ENCODE data around the gene NDUFA6. TPM values are rescaled to one million over a fixed set of nuclear protein-coding genes. Genes with fewer than 3 reads are reported as not detected.
"Not testable (repeated sequence)": the region's sequence is repeated elsewhere in the genome, so short reads cannot be mapped to it uniquely, and the experiment has no call there.

Gene NDUFA6
- total and polyA plus RNA-seq, 3 donors from 2014 or later = 41.1 to 81.4 (median 53.3) TPM

DNA sequence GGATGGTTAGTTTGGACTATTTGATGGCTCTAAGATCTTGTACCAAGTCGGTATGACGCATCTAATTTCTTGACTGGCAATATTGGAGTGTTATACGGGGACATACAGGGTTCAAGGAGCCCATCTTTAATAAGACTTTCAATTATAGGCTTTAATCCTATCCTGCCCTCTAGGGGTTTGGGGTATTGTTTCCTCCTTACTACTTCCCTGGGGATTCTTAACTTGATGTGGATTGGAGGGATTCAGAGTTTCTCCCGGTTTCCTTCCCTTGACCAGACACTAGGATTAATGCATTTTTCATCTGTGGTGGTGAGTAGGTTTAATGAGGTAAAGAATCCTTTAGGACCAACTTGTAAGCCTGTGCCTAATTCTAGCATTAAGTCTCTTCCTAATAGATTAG is 21.2 kb upstream of the NDUFA6 start:
- TF ChIP-seq POLR2A (IDR thresholded peaks at IDR 0.05) = no peak
- TF ChIP-seq, protein P1, sequence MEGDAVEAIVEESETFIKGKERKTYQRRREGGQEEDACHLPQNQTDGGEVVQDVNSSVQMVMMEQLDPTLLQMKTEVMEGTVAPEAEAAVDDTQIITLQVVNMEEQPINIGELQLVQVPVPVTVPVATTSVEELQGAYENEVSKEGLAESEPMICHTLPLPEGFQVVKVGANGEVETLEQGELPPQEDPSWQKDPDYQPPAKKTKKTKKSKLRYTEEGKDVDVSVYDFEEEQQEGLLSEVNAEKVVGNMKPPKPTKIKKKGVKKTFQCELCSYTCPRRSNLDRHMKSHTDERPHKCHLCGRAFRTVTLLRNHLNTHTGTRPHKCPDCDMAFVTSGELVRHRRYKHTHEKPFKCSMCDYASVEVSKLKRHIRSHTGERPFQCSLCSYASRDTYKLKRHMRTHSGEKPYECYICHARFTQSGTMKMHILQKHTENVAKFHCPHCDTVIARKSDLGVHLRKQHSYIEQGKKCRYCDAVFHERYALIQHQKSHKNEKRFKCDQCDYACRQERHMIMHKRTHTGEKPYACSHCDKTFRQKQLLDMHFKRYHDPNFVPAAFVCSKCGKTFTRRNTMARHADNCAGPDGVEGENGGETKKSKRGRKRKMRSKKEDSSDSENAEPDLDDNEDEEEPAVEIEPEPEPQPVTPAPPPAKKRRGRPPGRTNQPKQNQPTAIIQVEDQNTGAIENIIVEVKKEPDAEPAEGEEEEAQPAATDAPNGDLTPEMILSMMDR (IDR thresholded peaks at IDR 0.05) = no peak
- intact Hi-C loops (cut with DNase I; ENCODE audit: low total_unique reads) = no loop called here
- no peaks in the 10 kb centered on the region for H3K4me1 ChIP-seq
- 92 to 99% methylated on average over 4 of the region's 4 CpGs for WGBS, 2 donors
- H3K27ac ChIP-seq = no peak overlapping the region
- no peaks in the 10 kb centered on the region for H3K27me3 ChIP-seq
- H3K9me3 ChIP-seq = no peaks in the 10 kb centered on the region
- no peaks in the 10 kb centered on the region for H3K36me3 ChIP-seq (ENCODE audit: low read depth, missing control alignments)
- no peak overlapping the region for H3K4me3 ChIP-seq
- DNase-seq = no peak

DNA sequence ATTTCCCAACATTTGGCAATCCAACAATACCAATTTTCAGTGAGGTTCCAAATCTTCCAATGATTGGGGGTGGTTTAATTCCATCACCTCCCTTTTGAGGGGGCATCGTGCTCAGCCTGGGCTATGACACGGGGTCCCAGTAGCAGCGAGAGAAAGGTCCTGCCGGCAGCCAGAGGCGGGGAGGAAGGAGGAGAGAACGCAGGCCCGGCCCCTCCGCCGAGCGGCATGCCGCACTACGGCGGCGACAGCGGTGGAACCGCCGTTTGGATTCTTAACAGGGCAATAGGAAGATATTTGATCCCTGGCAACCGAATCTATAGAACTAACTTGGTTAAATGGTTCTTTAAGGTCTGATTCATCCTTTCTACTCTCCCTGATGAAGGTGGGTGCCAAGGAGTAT is 18.3 kb upstream of the NDUFA6 start:
- H3K36me3 ChIP-seq (ENCODE audit: low read depth, missing control alignments) = no peaks in the 10 kb centered on the region
- DNase-seq = no peak
- WGBS, 2 donors = 64 to 78% methylated on average over 18 of the region's 18 CpGs
- no peaks in the 10 kb centered on the region for H3K9me3 ChIP-seq
- TF ChIP-seq, protein P1 (IDR thresholded peaks at IDR 0.05) = no peak
- TF ChIP-seq POLR2A (IDR thresholded peaks at IDR 0.05) = no peak
- H3K27ac ChIP-seq = no peak overlapping the region
- no peaks in the 10 kb centered on the region for H3K27me3 ChIP-seq
- no peak overlapping the region for H3K4me3 ChIP-seq
- intact Hi-C loops (cut with DNase I; ENCODE audit: low total_unique reads) = no loop called here
- H3K4me1 ChIP-seq = no peaks in the 10 kb centered on the region

DNA sequence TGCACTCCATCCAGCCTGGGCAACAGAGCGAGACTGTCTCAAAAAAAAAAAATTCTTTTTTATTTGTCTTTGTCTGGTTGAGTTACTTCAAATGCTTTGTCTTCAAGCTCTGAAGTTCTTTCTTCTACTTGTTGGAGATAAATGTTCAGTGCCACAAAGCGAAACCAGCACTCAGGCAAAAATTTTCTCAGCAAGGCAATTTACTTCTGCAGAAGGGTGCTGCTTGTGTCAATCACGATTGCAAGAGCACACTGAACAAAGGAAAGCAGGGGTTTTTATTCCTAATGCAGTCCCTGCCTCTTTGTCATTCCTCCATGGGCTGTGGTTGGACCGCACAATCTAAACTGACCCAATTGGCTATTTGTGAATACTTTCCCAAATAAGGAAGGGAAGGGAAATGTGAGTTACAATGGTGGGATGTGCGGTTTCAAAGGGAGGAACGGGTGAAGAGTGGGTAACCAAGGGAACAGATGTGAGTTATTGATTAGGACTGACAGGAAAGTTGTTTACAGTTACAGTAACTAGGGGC is 13.8 kb upstream of the NDUFA6 start:
- H3K4me3 ChIP-seq; H3K27ac ChIP-seq; H3K27me3 ChIP-seq; intact Hi-C loops (cut with DNase I; ENCODE audit: low total_unique reads); DNase-seq; H3K9me3 ChIP-seq; H3K4me1 ChIP-seq; H3K36me3 ChIP-seq (ENCODE audit: low read depth, missing control alignments): not testable (repeated sequence)
- 96 to 99% methylated on average over 6 of the region's 6 CpGs for WGBS, 2 donors

DNA sequence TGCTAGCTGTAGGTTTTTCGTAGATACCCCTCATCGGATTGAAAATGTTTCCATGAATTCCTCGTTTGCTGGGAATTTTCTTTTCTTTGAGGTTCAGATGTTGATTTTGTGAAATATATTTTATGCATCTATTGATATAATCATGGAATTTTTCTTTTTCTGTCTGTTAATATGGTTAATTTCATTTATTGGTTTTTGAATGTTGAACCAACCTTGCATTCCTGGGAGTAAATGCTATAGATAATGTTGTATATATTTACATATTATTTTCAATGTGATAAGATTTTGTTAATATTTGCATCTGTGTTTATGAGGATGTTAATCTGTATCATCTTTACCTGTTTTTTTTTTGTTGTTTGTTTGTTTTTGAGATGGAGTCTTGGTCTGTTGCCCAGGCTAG is 10.6 kb upstream of the NDUFA6 start:
- TF ChIP-seq POLR2A (IDR thresholded peaks at IDR 0.05) = no peak
- TF ChIP-seq, protein P1 (IDR thresholded peaks at IDR 0.05) = no peak
- 95 to 97% methylated on average over 3 of the region's 3 CpGs for WGBS, 2 donors

DNA sequence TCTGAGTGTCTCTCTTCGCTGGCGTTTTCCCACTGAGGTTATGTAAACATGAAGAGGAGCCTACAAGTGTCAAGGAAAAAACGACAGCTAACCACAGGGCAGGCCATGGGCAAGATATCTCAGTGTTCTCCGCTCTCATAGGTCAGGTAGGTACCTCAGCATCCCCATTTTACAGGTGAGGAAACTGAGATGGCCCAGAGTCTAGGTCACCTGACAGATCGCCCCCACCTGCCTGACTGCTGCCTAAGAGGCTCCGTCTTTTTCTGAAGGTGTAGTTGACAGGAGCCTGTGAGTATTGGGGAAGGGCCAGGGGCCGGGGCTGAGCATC is 847 bp upstream of the NDUFA6 start:
- H3K27ac ChIP-seq = peak overlapping the region; percentile 78 to 93
- WGBS, 2 donors = 18 to 23% methylated on average over 7 of the region's 7 CpGs
- intact Hi-C loops (cut with DNase I; ENCODE audit: low total_unique reads) = no loop called here
- no peaks in the 10 kb centered on the region for H3K27me3 ChIP-seq
- H3K4me3 ChIP-seq = peak overlapping the region; percentile 71 to 81
- no peak for TF ChIP-seq POLR2A (IDR thresholded peaks at IDR 0.05)
- TF ChIP-seq, protein P1 (IDR thresholded peaks at IDR 0.05) = no peak
- no peaks in the 10 kb centered on the region for H3K9me3 ChIP-seq
- peaks cover 16% of the 10 kb centered on the region for H3K4me1 ChIP-seq
- no peak for DNase-seq
- no peaks in the 10 kb centered on the region for H3K36me3 ChIP-seq (ENCODE audit: low read depth, missing control alignments)

More for the DNA sequence above, 10.6 kb upstream of the NDUFA6 start:
- no peak overlapping the region for H3K4me3 ChIP-seq
- H3K9me3 ChIP-seq = no peaks in the 10 kb centered on the region
- no peak overlapping the region for H3K27ac ChIP-seq
- intact Hi-C loops (cut with DNase I; ENCODE audit: low total_unique reads) = no loop called here
- no peak for DNase-seq
- H3K27me3 ChIP-seq = no peaks in the 10 kb centered on the region
- no peaks in the 10 kb centered on the region for H3K4me1 ChIP-seq
- H3K36me3 ChIP-seq (ENCODE audit: low read depth, missing control alignments) = no peaks in the 10 kb centered on the region

All from testis (tissue), 3 donors.